ENCODE measurements around the gene SH2D3C.
A peak's percentile ranks its signal among the peaks of the same experiment; 100 is the strongest.

Gene SH2D3C

GRCh38 chr9:127808347-127809001 lies 30.0 kb upstream of the SH2D3C start:
- DNase-seq (ENCODE audit: low spot score), result no peak

- DNase-seq (ENCODE audit: low spot score), result no peak
These were observed 28.4 kb upstream of the SH2D3C start for GRCh38 chr9:127806871-127807270.

- DNase-seq (ENCODE audit: low spot score), result peak; percentile 36
These were observed 27.2 kb upstream of the SH2D3C start for GRCh38 chr9:127805620-127806019.

DNA sequence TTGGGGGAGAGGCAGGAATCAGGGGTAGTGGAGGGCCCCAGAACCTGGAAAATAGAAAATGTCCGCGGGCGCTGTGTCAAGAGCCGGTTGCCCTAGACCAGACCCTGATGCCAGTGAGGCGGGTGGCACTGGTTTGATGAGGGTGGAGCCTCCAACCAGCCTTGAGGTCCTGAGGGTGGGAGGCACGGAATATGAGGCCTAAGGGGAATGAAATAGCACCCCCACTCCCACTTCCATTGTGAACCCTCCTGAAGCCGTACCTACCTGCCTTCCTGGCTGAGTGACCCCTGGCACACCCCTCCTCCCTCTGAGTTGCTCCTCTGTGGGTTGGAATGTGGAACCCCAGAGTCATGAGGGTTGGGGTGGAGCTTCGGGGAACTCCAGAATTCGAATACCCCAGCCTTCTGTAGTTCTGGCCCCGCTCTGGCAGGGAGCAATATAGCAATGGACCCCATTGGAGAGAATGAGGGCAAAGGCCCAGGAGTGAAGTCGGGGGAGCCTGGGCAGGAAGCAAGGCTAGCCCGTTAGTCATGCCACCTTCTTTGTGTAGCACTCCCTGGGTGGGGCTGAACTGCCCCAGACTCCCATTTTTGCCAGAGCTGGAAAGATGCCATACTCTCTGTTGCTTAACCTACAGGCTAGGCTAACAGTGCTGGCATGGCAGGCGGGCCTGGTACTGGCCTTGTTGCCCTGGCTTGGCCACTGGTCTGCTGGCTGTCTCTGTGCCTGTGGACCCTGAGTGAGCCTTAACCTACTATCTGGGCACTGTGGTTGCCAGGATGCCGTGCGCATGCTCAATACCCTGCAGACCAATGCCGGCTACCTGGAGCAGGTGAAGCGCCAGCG lies 25.3 kb upstream of the SH2D3C start:
- peak; percentile 39 for DNase-seq (ENCODE audit: low spot score)

DNA sequence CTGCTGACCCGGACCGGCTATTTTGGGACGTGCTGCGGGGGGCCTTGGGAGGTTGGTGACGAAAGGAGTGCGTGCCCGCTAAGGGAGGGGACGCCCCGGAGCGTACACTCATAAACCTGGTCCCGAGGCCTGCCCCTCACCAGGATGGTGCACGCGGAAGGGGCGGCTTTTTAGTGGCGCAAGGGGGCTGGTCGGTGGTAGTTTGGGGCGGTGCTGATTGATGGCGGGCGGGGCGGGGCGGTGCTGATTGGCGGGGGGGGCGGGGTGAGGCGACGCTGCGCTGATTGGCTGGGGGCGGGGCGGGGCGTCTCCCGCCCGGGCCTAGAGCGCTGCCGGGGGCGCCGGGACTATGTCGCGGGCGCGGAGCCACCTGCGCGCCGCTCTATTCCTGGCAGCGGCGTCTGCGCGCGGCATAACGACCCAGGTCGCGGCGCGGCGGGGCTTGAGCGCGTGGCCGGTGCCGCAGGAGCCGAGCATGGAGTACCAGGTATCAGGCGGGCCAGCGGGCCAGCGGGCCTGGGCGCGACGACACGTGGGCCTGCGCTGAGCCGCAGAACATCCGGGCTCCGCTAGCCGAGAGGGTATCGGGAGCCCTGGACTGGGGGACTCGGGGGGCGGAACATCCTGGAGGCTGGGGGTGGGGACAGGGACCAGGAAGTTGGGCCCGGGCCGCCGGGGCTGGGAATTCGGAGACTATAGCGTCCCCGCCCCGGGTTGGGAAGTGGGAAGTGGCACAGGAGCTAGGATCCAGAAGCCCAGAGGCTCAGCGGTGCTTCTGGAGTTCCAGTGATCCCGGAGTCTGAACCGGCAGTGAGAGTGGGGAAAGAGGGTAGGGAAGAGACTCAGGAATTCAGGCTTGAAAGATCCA lies 24.3 kb upstream of the SH2D3C start, which contains the start of gene FPGS:
Gene FPGS, plus strand, starts transcription at position 307 of the 868 bp plus-strand sequence. Its CDS starts 43 bp downstream, at position 350.
- DNase-seq (ENCODE audit: low spot score), result peak; percentile 93

- DNase-seq (ENCODE audit: low spot score), result no peak
These were observed 23.6 kb upstream of the SH2D3C start for GRCh38 chr9:127801955-127802575.

DNA sequence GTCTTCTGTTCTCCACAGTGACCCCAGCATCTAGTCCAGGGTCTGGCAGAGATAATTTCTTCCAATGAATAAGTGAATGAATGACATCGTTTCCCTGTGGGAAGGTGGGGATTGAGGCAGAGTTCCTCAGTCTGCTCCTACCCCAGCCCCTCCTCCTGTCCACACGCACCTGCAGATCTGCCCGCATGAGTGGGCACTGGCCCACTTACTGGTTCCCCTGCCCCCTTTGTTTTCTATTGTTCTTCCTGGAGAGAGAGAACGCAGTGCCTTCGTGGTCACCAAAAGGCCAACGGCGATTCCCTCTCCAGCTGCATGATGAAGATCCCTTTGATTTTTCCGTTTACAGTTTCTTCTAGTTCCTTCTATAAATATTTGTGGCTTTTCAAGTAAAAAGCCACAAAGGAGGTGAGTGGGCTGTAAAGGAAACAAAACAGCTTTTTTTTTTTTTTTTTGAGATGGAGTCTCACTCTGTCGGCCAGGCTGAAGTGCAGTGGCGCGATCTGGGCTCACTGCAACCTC lies 18.4 kb upstream of the SH2D3C start:
- no peak for DNase-seq (ENCODE audit: low spot score)

DNA sequence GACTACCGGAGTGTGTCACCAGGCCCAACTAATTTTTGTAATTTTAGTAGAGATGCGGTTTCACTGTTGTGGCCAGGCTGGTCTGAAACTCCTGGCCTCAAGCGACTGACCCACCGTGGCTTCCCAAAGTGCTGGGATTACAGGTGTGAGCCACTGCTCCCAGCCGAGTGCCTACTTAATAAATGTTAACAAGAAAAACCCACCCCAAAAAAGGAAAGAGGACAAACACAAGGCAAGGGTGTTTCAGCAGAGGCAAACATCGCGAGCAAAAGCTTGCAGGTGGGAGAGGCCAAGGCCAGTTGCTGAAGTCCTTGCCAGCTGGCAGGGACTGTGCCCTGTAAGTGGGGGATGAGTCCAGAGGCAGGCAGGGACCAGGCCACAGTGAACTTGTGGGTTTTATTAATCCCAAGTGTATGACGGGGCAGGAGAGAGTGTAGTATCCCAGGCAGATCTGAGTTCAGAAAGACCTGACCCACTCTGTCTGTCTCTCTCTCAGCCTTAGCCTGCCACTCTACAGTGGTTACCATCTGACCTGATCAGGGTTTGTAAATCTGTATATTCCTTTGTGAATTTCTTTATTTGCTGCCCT lies 17.9 kb upstream of the SH2D3C start:
- DNase-seq (ENCODE audit: low spot score), result no peak

DNA sequence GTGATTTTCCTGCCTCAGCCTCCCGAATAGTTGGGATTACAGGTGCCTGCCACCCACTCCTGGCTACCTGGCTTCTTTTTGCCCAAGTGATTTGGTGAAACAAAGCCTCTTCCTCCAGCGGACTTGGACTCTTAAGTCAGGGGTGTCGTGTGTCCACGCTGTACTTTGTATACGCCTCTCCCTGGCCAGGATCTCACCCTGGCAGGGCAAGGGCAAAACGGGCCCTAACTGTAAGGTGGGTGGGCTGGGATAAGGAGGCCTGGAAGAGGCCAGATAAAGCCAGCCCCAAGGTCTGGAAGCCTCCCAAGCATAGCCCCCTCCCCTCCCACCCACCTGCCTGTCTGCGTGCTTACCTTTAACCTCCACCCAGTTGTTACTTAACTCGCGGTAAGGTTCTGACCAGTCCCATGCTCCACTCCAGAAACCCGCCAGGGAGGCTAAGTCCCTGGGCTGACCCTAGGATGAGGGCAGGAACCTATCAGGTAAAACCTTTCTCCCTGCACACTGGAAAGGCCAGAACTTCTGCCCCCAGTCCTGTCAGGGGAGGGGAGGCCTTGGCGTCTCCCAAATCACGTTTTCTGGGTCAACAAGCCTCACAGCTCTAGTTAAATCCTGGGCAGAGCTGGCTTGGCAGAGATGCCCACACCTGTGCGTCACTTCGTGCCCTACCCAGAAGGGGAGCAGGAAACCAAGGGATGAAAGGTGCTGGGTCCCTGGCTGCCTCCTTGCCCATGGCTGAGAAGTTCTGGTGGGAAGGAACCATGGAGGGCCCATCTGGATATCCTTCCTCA lies 15.7 kb upstream of the SH2D3C start:
- DNase-seq (ENCODE audit: low spot score), result no peak

DNA sequence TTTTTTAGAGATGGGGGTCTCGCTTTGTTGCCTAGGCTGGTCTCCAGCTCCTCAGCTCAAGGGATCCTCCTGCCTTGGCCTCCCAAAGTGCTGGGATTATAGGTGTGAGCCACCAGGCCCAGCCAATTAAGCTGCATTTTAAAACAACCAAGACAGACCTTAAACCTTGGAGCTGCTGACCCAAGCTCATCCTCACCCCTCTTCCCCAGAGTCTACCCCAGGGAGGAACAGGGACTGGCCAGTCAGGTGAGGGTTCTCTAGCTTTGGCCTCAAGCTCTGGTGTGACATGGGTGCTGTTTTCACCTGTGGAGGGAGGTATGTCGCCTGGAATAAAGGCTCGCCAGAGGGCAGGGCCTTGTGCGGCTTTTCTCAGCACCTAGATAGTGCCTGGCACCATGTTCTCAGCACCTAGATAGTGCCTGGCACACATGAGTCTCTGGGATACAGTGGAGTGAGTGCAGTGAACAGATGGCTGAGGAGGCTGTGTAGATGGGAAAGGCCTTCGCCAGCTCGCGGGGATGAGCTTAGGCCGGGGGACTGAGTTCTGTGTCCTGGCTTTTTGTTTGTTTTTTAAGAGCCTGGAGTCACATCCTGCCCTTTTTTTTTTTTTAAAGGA lies 14.7 kb upstream of the SH2D3C start:
- DNase-seq (ENCODE audit: low spot score), result no peak

GRCh38 chr9:127792417-127793031 lies 14.1 kb upstream of the SH2D3C start:
- DNase-seq (ENCODE audit: low spot score), result no peak

- no peak for DNase-seq (ENCODE audit: low spot score)
These were observed 12.6 kb upstream of the SH2D3C start for GRCh38 chr9:127791085-127791484.

DNA sequence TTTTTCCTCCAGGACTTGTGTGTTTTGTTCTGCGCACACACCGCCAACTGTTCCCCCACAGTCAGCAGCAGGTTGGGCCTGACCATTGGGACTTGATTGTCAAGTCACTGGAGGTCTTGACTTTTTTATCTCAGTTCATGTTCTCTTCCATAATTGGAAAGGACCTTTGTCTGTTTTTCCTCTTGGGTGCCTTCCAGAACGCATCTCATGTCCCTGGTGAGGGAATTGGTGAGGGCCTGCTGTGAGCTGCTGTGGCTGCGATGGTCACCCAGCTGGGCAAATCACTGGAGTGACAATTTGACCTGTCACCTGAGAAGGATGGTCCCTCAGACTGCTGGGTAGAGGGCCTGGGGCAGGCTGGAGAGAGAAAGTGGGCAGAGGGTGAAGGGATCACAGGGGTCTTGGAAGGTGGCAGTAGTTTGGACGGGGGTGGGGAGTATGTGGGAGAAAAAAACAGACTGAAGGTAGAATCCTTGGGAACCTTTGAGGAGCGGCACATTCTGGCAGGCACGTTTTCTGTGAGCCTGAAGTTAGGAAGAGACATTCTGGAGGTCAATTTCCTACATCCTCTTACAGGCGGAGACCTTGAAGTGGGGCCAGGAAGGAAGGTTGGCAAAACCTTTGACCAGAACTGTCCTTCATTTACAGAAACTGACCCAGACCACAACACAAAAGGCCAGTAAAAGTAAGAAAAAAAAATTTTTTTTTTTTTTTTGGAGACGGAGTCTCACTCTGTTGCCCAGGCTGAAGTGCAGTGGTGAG lies 11.8 kb upstream of the SH2D3C start:
- no peak for DNase-seq (ENCODE audit: low spot score)

DNA sequence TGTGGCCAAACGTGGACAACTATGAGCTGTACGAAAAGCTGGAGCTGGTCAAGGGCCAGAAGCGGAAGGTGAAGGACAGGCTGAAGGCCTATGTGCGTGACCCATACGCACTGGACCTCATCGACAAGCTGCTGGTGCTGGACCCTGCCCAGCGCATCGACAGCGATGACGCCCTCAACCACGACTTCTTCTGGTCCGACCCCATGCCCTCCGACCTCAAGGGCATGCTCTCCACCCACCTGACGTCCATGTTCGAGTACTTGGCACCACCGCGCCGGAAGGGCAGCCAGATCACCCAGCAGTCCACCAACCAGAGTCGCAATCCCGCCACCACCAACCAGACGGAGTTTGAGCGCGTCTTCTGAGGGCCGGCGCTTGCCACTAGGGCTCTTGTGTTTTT lies 10.7 kb upstream of the SH2D3C start:
- no peak for DNase-seq (ENCODE audit: low spot score)

GRCh38 chr9:127788337-127789011 lies 10.0 kb upstream of the SH2D3C start:
- DNase-seq (ENCODE audit: low spot score), result no peak

- DNase-seq (ENCODE audit: low spot score), result no peak
These were observed 8.3 kb upstream of the SH2D3C start for GRCh38 chr9:127786773-127787104.

DNA sequence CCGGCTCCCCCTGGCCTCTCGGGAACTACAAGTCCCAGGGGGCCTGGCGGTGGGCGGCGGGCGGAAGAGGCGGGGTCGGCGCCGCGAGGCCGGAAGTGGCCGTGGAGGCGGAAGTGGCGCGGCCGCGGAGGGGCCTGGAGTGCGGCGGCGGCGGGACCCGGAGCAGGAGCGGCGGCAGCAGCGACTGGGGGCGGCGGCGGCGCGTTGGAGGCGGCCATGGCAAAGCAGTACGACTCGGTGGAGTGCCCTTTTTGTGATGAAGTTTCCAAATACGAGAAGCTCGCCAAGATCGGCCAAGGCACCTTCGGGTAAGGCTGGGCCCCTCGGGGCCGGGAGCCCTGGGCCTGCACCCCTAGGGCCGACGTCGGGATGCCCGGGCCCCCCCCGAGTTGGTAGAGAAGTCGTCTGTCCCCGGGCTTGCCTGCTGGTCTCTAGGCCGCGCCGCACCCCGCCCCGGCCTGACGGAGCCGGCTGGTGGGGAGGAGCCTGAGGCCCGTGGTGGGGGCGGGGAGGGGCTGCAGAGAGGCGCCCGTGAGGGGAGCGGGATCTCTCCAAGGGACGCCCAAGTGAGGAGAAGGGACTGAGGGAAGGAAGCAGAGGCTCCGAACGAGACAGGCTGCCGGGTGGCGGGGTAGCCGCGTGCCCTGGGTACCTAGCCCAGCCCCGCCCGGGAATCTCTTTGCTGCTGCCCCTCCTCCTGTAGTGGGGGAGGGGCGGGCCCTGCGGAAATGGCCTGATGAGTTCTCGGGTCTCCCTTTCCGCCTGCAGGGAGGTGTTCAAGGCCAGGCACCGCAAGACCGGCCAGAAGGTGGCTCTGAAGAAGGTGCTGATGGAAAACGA lies 7.7 kb upstream of the SH2D3C start, which contains the start of gene CDK9:
Gene CDK9, plus strand, starts transcription at position 102 of the 840 bp plus-strand sequence. Its CDS starts 115 bp downstream, at position 217.
- DNase-seq (ENCODE audit: low spot score), result peak; percentile 96

Measured in COLO829 (cell line).